Fibroblast of villous mesenchyme (primary cell): ENCODE measurements around the gene PAX1. TPM values are rescaled to one million over a fixed set of nuclear protein-coding genes. Genes with fewer than 3 reads are reported as not detected.

Experiments
- small RNA-seq: library from RNA; depleted of rRNA; stranded (forward); fragments of <200 nt; gene quantifications from one replicate; pipeline ENCODE3, GENCODE V24; 2012
- total RNA-seq: library from RNA; depleted of rRNA; stranded (reverse); fragments of >200 nt; gene quantifications from 2 replicates; pipeline ENCODE4 v1.2.3, GENCODE V29; 2012

PAX1 gene
- total RNA-seq, 1 donor: not detected

Small RNA genes within 50 kb of the gene (small RNA-seq; reads per million reads assigned to genes)
- gene RPL41P1: not detected

Other genes with a start within 250 kb of the PAX1 start
- gene NKX2-2, start 191.6 kb upstream of the PAX1 start, total RNA-seq: not detected in 2 replicates